ENCODE data around the gene AGFG2.
"Not testable (repeated sequence)": the region's sequence is repeated elsewhere in the genome, so short reads cannot be mapped to it uniquely, and the experiment has no call there.

Gene AGFG2

GRCh38 chr7:100493476-100494264 is 45.3 kb upstream of the AGFG2 start:
- H3K36me3 ChIP-seq (replicated peaks): no peaks in the 10 kb centered on the region
- in situ Hi-C loops (cut with HindIII; ENCODE audit: low pct_ligation_motif_present, low sequenced_read_pairs): no loop called here
- no peak for DNase-seq
- no peak overlapping the region for H3K27ac ChIP-seq
- TF ChIP-seq CTCF (IDR thresholded peaks at IDR 0.05; ENCODE audit: low read depth, low read length, missing control alignments): peak; percentile 30
- peak overlapping the region; percentile 45 for H3K4me3 ChIP-seq (ENCODE audit: low read depth, low read length)
- no peaks in the 10 kb centered on the region for H3K27me3 ChIP-seq (replicated peaks)

- no peaks in the 10 kb centered on the region for H3K36me3 ChIP-seq (replicated peaks)
- H3K27me3 ChIP-seq (replicated peaks): no peaks in the 10 kb centered on the region
- no peak overlapping the region for H3K4me3 ChIP-seq (ENCODE audit: low read depth, low read length)
- in situ Hi-C loops (cut with HindIII; ENCODE audit: low pct_ligation_motif_present, low sequenced_read_pairs): no loop called here
- no peak for TF ChIP-seq CTCF (IDR thresholded peaks at IDR 0.05; ENCODE audit: low read depth, low read length, missing control alignments)
- H3K27ac ChIP-seq: no peak overlapping the region
- DNase-seq: no peak
These were observed 42.5 kb upstream of the AGFG2 start for GRCh38 chr7:100496509-100496908.

- H3K36me3 ChIP-seq (replicated peaks); H3K4me3 ChIP-seq (ENCODE audit: low read depth, low read length); H3K27ac ChIP-seq; in situ Hi-C loops (cut with HindIII; ENCODE audit: low pct_ligation_motif_present, low sequenced_read_pairs); DNase-seq; H3K27me3 ChIP-seq (replicated peaks): not testable (repeated sequence)
These were observed 38.3 kb upstream of the AGFG2 start for GRCh38 chr7:100500743-100501142.

GRCh38 chr7:100504031-100504430 is 35.0 kb upstream of the AGFG2 start:
- H3K36me3 ChIP-seq (replicated peaks); H3K27ac ChIP-seq; in situ Hi-C loops (cut with HindIII; ENCODE audit: low pct_ligation_motif_present, low sequenced_read_pairs); H3K4me3 ChIP-seq (ENCODE audit: low read depth, low read length); DNase-seq; H3K27me3 ChIP-seq (replicated peaks): not testable (repeated sequence)

- TF ChIP-seq CTCF (IDR thresholded peaks at IDR 0.05; ENCODE audit: low read depth, low read length, missing control alignments): no peak
- Histone ChIP-seq H3K36me3 (replicated peaks) (no peaks in the 10 kb centered on the region), H3K27ac (no peak overlapping the region), H3K27me3 (replicated peaks) (no peaks in the 10 kb centered on the region), H3K4me3 (ENCODE audit: low read depth, low read length) (no peak overlapping the region)
- DNase-seq: no peak
- in situ Hi-C loops (cut with HindIII; ENCODE audit: low pct_ligation_motif_present, low sequenced_read_pairs): no loop called here
These were observed 34.0 kb upstream of the AGFG2 start for GRCh38 chr7:100504887-100505611.

GRCh38 chr7:100506356-100506923 is 32.6 kb upstream of the AGFG2 start:
- Histone ChIP-seq H3K36me3 (replicated peaks) (no peaks in the 10 kb centered on the region), H3K4me3 (ENCODE audit: low read depth, low read length) (no peak overlapping the region), H3K27me3 (replicated peaks) (no peaks in the 10 kb centered on the region), H3K27ac (no peak overlapping the region)
- no peak for TF ChIP-seq CTCF (IDR thresholded peaks at IDR 0.05; ENCODE audit: low read depth, low read length, missing control alignments)
- DNase-seq: no peak
- in situ Hi-C loops (cut with HindIII; ENCODE audit: low pct_ligation_motif_present, low sequenced_read_pairs): no loop called here

Data from brain microvascular endothelial cell (primary cell).